PC-9 (cell line): ENCODE measurements around the gene SCT.

ENCODE experiments used
- CTCF ChIP-seq: fragments of 200-600 bp; sonication (generic); conservative IDR thresholded peaks from 2 replicates; pipeline ENCODE4 v1.6.1; 2017; ENCODE audit warnings: mixed run types, antibody characterized with exemption, mild to moderate bottlenecking, moderate library complexity
- EZH2 ChIP-seq: fragments of 200-600 bp; sonication (generic); IDR thresholded peaks from 2 replicates; pipeline ENCODE4 v1.8.0; 2017; ENCODE audit warnings: antibody characterized with exemption, low read depth

- TF ChIP-seq CTCF (no peak), EZH2 (no peak)
Observed at GRCh38 chr11:614021-614622, 12.9 kb downstream of the SCT start.
